ENCODE measurements around the gene TMEM45B. TPM values are rescaled to one million over a fixed set of nuclear protein-coding genes. Genes with fewer than 3 reads are reported as not detected.

The TMEM45B gene
- total and polyA plus RNA-seq, 2 of the 13 experiments (the other 11 are each of a cell fraction or from before 2014, with no cell fraction given) = 29.1 to 181 TPM

- TF ChIP-seq RERE (CRISPR knock-in tag; IDR thresholded peaks at IDR 0.05; ENCODE audit: low read depth) = no peak
- no peak for TF ChIP-seq EZH2 (conservative IDR thresholded peaks at IDR 0.05; ENCODE audit: low read depth, low read length)
- TF ChIP-seq SKIL (CRISPR knock-in tag; IDR thresholded peaks at IDR 0.05; ENCODE audit: borderline replicate concordance) = no peak
- TF ChIP-seq AHR (CRISPR knock-in tag; IDR thresholded peaks at IDR 0.05) = no peak
- TF ChIP-seq FOSL2 (CRISPR knock-in tag; IDR thresholded peaks at IDR 0.05) = peak; percentile 36; the same call in 1 of the 2 replicates
- TF ChIP-seq MATR3 (CRISPR knock-in tag; IDR thresholded peaks at IDR 0.05) = no peak
- TF ChIP-seq ZNF362 (CRISPR knock-in tag; IDR thresholded peaks at IDR 0.05; ENCODE audit: borderline replicate concordance) = peak; percentile 38; the same call in 1 of the 2 replicates
- TF ChIP-seq ZBTB40 (IDR thresholded peaks at IDR 0.05) = no peak
- TF ChIP-seq ZBTB40 (CRISPR knock-in tag; IDR thresholded peaks at IDR 0.05) = no peak
- no peak for TF ChIP-seq SMAD1 (CRISPR knock-in tag; IDR thresholded peaks at IDR 0.05; ENCODE audit: borderline replicate concordance, low read depth)
Observed at GRCh38 chr11:129846508-129847335, 31.1 kb downstream of the TMEM45B start (continued).
